HG03460 (cell line): ENCODE results near the gene NHSL2.

Experiments used
- ATAC-seq: cut with Tn5 transposase; IDR thresholded peaks from one replicate; pipeline ENCODE4 v1.9.1; 2021; ENCODE audit not compliant: unreplicated experiment

The NHSL2 gene

GRCh38 chrX:72102126-72102525, 191.5 kb downstream of the NHSL2 start:
- ATAC-seq = no peak

DNA sequence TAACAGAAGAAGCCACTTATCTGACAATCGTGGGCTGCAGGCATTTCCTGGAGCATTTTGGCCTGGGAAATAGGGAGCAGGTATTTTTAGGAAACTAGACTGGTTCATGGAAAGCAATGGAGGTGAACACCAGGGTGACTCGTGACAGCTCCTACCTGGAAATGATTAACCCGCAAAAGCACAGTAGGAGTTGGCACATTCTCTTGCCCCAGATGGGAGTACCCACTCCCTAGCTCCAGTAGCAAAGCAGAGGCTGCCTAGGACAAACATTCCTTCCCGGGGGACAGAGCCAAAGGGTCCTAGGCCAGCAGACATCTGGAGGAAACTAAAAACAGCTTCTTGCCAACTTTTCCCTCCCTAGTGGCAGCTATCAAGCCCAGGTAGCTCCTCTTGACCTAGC, 192.1 kb downstream of the NHSL2 start:
- ATAC-seq = no peak

- no peak for ATAC-seq
These were observed 194.8 kb downstream of the NHSL2 start for GRCh38 chrX:72105436-72105835.

DNA sequence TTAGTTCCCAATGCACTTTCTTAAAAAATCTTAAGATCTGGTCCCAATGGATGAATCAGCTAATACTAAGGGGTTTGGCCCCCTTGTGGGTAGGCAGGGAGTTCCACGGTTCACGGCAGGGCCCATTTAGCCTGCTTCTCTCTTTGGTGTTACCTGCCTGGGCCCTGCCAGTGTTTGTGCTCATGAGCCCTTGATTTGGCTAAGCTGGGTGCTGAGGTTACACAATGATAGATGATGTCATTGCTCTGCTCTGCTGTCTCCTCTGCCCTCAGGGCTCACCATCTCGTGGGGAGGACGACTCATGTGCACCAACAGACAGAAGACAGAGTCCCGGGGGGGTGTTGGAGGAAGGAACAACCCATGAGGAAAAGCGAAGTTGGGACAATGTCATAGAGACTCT, 196.7 kb downstream of the NHSL2 start:
- ATAC-seq = no peak

DNA sequence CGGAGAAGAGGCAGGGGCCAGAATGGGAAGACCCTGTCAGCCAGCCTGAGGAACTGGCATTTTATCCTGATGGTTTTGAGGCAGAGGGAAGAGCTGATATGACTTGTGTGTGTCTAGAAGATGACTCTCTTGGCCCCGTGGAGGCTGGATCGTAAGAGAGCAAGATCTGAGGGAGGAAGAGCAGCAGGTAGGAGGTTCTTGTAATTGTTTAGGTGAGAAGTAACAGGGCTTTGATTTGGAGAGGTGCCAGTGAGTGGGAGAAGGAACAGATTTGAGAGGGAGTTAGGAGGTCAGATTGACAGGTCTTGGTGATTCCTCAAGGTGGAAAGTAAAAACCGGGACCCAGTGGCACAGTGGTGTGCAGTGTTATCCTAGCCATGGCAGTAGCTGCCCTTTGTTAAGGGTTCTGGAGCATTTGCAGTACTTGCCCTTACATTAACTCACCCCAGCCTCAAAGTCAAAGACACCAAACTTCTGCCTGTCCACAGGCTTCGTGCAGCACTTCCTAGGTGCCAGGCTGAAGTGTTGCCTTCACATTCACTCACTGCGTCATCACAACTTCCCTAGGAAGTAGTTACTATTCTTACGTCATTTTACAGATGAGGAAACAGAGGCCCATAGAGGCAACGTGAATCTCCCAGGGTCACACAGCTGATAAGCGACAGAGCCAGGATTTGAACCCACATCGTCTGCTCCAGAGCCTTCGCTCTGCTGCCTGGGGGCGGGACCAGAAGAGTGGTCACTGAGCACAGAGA, 197.4 kb downstream of the NHSL2 start:
- ATAC-seq = no peak

- no peak for ATAC-seq
These were observed 198.0 kb downstream of the NHSL2 start for GRCh38 chrX:72108666-72109065.

DNA sequence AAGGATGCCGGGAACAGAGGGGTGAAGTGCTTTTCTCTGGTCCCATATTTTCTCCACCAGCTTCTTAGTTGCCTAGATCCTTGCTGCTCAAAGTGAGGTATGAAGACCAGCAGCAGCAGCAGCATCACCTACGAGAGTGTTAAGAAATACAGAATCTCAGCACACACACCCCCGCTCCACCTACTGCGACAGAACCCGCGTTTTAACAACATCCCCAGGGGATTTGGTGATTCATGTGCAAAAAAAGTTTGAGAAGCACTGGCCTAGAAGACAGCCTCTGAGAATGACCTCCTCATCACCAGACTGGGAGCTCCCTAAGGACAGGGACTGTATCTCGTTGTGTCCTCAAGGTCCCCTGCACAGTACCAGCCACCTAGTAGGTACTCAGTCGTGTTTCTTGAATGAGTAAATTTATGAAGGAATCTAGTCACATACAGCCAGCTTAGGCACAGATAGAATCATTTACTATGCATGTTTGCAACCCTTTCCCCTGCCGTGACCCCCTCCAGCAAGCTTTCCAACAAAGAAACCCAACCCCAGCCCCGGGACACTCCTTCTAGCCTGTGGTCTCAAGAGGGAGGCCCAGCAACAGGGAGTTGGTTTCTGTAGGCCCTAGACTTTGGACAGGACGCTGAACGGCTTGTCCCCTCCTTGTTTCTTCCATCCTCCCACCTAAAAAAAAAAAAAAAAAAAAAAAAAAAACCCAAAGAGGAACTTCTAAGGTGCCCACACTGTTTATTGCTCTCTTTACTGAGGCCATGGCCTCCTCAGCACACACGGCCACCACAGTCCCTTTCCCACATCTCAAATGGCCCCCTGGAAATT, 199.6 kb downstream of the NHSL2 start:
- ATAC-seq = no peak

GRCh38 chrX:72110876-72111708, 200.4 kb downstream of the NHSL2 start:
- no peak for ATAC-seq

DNA sequence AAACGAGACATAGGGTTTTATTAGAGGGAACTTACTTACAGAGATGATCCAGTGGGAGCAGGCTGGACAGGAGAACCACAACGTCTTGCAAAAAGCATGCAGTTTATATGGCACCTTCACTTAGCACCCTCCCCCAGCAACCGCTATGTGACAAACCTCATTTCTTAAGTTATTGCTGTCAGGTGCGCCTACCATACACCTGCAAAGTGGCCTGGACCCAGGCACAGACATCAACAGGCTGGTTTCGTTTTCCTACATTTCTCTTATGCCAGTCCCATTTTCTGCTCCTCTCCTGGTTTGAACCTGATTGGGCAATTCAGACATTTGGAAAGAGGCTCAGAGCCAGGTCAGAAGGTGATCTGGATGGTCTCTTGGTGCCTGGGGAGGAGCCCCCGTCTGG, 202.8 kb downstream of the NHSL2 start:
- ATAC-seq = no peak

GRCh38 chrX:72114306-72114705, 203.7 kb downstream of the NHSL2 start:
- ATAC-seq = no peak

DNA sequence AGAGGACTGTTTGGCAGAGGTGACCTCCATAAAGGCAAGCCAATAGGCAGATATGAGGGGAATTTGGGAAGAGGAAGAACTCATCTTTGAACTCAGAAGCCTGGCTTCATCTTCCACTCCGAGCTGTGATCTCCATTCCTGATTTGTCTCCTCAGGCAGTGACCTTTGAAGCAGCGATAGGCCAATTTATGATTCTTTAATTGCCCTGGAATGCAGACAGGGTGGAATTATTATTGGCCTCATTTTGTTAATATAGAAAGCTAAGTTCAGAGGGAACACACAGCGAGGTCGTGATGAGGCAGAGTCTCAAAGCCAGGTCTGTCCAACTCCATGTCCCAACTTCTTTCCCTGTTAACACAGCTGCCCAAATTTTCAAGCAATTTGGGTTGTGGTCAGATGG, 204.2 kb downstream of the NHSL2 start:
- ATAC-seq = no peak

DNA sequence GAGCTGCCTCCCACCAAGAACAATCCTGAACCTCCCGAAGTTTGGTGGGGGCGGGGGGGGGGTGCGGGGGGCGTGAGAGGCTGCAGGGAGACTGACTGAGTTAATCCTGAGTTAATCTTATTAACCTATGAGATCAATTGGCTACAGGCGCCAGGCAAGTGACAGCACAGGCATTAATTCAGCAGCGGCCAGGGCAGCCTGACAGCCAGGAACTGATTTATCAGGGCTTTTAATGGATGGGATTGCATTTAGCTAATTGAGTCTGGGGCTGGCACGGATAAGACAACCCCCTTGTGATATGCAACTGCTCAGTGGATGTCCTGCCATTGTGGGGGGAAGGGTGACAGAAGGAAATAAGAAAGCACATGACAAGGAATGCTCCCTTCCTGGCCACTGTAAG, 204.7 kb downstream of the NHSL2 start:
- no peak for ATAC-seq

DNA sequence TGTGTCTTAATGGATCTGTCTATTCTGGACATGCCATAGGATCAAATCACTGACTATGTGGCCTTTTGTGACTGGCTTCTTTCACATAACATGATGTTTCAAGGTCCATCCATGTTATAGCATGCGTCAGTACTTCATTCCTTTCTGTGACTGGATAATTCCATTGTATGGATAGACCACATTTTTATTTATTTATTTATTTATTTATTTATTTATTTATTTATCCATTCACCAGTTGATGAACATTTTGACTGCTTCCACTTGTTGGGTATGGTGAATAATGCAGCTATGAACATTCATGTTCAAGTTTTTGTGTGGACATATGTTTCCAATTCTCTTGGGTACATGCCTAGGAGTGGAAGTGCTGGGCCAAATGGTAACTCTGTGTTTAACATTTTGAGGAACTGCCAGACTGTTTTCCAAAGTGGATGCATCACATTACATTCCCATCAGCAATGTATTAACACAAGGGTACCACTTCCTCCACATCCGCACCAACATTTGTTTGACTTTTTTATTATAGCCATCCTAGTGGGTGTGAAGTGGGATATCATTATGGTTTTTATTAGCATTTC, 207.1 kb downstream of the NHSL2 start:
- ATAC-seq = no peak

GRCh38 chrX:72120837-72121236, 210.2 kb downstream of the NHSL2 start:
- ATAC-seq = no peak

DNA sequence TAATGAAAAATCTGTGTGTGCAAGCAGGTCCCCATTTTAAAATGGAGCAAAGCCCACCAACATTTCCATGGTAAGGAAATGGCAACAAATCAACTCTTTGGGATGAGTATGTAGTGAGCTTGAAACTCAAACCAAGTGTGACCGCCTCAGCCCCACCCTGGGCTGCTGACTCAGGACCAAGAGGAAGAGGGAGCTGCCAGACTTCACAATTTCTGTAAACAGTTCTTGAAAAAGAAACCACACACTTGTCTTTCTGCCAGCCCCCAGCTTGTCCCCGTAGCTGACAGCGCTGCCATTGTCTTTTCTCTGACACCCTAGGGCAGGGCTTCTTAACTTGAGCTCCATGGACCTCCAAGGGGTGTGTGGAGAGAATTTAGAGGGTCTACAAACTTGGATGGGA, 210.7 kb downstream of the NHSL2 start:
- ATAC-seq = peak; percentile 63

- ATAC-seq = no peak
These were observed 212.1 kb downstream of the NHSL2 start for GRCh38 chrX:72122621-72123337.

DNA sequence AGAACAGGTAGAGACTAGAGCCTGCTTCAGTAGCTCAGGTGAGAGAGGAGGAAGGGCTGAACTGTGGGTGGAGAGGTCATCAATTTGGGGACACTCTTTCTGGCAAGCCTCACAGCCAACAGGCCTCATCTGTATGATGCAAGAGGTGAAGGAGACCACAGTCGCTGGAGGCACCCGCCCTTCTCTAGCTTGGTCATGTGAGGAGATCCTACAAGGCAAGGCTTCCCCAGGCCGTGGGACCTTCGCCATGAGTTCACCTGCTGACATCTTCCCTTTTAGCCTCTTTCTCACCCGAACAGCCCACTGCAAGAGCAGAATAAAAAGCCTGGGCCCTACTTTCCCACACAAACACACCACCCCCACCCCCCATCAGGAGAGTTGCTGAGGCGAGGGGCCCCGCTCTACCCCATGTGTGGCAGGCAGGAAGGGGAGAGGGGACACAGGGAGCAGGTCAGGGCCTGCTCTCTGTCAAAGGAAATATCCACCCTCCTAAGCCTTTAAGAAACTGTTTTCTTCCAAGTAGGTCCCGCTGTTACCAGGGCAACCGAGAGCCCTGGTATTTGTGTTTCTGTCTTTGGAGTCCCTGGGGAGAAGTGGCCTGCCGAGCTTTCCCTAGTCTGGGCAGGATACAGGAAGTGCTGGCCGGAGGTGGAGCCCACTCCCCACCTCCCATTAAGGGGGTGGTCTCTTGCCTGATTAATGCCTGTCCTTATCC, 213.0 kb downstream of the NHSL2 start:
- ATAC-seq = no peak

GRCh38 chrX:72124540-72125201, 214.0 kb downstream of the NHSL2 start:
- no peak for ATAC-seq

GRCh38 chrX:72125331-72126047, 214.8 kb downstream of the NHSL2 start:
- ATAC-seq = no peak
